Inflammatory macrophage treated with lipopolysaccharide for 4 hours (primary cell): ENCODE data around the gene PGAP3.
A peak's percentile ranks its signal among the peaks of the same experiment; 100 is the strongest.

ENCODE experiments used
- DNase-seq: peaks from one replicate; pipeline ENCODE4 v3.0.0-alpha.2; 2020

PGAP3 gene

DNA sequence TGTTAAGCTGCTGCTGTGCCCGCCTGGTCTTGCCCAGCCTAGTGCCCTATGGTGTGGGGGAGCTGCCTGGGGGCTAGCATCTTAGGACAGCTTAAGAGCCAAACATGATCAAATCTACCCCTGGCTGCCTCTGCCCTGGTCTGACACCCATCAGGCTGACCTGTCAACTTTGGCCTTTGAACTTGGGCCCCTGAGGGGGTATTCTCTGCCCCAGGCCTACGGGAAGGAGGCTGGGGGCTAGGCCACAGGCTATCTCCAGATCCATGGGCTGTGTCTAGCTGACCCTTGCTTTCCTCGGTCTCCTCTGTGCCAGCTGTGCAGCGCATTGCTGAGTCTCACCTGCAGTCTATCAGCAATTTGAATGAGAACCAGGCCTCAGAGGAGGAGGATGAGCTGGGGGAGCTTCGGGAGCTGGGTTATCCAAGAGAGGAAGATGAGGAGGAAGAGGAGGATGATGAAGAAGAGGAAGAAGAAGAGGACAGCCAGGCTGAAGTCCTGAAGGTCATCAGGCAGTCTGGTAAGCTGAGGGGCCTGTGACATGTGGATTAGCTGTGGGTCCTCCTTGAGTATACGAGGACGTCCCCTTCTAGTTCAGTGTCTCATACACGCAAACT lies 54.2 kb downstream of the PGAP3 start:
- DNase-seq, result no peak

DNA sequence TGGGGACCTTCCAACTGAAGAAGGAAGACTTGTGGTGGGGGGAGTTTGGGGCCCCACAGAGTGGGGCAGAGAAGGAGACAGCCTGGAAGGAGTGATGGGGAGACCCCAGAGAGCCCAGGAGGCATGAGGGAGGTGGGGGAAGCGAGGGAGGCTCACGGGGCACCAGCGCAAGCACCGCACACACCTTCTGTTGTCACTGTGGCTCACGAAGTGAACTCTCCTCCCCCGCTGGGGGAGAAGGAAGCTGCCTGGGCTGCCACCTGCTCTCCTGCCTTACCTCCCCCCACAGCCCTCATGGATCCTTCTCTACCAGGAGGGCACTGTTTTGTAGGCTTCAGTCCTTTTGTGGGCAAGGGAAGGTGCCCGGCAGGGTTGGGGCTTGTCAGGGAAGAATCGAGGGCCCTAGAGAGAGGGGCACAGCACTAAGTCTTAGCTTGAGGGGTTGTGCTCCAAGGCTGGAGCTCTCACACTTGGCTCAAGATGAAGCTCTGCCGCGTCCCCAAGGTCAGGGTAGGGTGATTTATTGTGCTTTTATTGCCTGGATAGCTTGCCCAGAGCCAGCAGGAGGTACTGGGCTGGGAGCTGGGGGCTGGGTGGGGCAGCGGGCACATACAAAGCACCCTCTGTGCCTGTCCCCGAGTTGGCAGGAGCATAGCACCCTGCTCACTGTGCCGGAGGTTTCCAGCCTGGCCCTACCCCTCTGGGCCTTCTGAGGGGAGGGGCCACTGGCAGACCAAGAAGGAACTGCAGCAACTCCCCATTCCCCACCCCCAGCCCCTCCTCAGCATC lies 55.5 kb downstream of the PGAP3 start:
- DNase-seq, result no peak

DNA sequence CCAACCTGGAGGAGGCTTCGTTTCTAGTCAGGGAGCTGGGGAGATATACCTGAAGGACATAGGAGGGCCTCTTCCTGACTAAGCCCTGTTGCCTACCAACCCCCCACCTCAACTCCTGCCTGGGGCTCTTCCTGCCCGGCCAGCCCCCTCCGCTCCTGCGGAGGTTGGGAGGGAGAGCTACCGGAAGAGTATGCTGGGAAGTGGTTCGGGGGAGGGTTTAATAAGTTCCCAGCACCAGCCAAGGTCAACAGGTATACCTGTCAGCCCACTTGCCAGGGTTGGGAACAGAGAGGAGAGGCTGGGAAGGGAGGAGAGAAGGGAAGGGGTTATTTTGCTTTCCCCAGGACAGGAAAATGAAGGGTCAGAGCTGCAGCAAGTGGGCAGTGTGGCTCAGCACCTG lies 56.5 kb downstream of the PGAP3 start:
- no peak for DNase-seq

DNA sequence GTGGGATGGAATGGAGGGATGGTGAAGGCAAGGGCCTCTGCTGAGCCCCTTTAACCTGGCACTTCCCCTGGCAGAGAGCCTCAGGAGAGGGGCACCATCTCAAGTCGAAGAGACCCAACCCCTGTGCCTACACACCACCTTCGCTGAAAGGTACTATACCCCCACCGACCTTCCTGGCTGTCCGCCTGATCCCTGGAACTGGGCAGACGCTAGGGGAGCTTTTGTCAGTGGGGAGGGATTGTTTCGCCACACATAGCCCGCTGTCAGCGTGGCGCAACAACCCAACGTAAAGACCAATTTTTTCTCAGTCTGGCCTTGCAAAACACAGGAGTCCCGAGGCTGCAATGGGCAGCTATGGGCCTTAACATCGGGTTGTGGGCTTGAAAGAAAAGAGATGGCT lies 58.0 kb downstream of the PGAP3 start:
- DNase-seq, result peak; percentile 77

DNA sequence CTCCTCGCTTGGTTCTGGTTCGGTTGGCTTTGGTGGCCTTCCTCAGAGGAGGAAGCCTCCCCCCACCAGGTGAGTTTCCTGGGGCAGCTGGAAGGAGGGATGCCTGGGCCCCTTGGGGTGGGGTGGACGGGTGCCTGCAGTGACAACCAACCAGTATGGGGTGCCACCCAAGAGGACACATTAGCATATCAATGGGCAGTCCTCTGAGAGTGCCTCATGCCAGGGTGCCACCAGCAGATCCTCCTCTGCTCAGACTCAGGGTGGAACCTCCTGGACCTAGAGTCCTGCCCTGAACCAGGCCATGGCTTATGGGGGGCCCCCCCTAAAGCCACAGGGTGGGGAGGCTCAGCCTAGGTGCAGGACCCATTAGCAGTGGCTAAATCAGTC lies 58.4 kb downstream of the PGAP3 start:
- no peak for DNase-seq

DNA sequence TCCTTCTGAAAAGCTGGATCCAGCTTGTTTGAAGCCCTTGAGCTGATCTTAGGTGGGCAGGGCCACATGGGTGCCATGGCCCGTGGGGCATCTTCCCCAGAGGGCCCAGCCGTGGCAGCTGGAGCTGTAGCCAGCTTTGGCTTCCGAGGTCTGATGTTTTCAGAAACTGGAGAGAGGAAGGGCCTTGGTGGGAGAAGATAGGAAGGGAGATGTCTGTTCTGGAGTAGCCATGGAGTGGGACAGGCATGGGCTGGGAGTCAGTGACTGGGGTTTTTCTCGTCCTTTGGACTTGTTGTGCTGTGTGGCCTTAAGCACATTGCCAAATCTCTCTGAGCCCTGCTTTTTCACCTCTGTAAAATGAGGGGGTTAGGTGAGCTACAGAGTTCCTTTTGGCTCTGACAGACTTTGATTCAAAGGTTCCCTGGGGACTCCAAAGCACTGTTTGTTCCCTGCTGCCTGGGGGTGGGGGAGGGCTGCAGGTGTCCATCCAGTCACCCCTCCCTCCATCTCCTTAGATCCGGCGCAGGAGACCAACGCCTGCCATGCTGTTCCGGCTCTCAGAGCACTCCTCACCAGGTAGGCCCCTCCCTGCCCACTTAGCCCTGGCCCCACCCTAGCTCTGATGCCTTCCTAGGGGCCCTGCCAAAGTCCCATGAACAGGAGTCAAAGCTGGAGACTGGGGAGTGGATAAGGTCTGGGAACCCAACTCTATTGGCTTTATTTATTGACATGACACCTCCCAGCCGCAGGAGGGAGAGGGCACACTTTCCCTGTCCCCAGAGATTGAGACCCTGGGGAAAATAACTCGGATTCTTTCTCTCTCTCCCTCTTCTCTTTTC lies 59.0 kb downstream of the PGAP3 start:
- no peak for DNase-seq

DNA sequence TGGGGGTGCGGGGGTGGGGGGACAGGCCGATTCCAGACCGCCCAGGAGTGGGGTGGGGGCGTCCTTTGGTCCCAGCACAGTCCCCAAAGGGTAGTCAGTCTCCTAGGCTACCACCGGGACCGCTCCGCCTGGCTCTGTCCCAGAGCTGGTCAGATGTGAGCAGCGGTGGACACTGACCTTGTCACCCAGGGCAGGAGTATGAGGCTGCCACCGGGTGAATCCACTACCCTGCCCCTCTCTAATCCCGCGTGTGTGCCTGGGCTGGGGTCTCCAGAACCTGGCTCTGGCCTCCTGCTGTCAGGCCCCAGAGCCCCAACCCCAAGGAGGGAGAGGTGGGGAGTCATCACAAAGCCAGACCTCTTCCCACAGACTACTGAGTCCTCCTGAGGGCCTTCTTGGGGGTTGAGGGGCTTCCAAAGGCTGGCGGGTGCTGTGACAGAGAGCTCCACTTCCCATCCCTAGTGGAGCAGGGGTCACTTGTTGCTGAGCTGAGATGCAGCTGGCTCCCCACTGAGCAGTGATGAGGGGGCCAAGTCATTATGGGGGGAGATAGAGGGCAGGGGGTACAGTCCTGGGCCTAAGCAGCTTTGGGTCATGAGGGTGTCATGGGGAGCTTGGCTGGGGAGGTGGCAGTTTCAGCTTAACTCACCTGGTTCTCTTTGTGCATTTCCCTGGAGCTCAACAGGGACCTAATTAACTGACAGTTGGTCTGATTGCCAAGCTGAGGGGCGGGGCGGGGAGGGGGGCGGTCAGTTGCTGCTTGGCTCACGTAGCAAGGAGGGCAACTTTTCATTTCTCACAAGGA lies 59.9 kb downstream of the PGAP3 start:
- DNase-seq, result no peak

DNA sequence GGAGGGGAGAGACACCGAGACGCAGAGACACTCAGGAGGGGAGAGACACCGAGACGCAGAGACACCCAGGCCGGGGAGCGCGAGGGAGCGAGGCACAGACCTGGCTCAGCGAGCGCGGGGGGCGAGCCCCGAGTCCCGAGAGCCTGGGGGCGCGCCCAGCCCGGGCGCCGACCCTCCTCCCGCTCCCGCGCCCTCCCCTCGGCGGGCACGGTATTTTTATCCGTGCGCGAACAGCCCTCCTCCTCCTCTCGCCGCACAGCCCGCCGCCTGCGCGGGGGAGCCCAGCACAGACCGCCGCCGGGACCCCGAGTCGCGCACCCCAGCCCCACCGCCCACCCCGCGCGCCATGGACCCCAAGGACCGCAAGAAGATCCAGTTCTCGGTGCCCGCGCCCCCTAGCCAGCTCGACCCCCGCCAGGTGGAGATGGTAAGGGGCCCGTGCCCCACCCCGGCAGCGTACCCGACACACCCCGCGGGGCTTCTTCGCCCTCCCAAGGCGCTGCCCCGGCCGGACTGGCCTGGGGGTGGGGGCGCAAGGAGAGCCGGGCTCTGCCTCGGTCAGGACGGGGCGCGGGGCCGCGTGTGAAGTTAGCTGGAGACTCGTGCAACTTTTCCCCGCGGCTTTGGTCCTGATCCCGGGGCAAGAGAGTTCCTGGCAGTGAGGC lies 60.7 kb downstream of the PGAP3 start:
- DNase-seq, result no peak

DNA sequence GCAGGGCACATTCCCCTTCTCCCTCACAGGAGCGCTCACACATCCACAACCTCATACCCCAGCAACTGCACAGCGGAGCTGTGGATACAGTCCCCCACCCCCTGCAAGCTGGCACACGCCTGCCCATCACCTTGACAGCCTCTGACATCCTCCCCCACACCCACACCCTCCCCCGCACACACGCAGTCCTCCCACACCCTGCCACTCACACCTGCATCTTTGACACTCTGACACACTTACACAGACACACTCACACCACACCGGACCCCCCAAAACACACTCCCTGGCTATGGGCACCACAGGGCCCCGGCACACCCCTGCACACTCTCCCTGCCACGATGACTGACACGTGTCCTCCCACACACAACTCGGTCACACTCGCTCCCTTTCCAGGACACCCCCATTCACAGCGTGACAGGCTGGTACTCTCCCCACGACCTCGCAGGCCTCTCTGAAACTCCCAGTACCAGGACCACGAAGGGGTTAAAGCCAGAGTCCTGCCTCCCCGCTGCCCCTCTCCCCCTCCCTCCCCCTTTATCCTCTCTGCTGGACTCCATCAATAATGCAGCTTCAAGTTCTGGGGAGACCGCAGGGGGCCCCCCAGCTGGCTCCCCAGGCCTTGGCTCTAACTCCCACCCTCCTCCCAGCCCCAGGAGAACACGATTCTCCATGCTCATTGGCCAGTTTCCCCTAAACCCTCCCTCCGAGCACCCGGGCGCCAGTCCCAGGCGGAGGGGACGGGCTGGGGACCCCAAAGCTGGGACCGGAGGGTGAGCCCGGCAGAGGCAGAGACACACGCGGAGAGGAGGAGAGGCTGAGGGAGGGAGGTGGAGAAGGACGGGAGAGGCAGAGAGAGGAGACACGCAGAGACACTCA lies 61.4 kb downstream of the PGAP3 start, which contains the start of gene PPP1R1B:
Gene PPP1R1B (plus strand): TSS at position 782 of the 876 bp plus-strand sequence. CDS start 441 bp downstream, outside the sequence.
- no peak for DNase-seq

DNA sequence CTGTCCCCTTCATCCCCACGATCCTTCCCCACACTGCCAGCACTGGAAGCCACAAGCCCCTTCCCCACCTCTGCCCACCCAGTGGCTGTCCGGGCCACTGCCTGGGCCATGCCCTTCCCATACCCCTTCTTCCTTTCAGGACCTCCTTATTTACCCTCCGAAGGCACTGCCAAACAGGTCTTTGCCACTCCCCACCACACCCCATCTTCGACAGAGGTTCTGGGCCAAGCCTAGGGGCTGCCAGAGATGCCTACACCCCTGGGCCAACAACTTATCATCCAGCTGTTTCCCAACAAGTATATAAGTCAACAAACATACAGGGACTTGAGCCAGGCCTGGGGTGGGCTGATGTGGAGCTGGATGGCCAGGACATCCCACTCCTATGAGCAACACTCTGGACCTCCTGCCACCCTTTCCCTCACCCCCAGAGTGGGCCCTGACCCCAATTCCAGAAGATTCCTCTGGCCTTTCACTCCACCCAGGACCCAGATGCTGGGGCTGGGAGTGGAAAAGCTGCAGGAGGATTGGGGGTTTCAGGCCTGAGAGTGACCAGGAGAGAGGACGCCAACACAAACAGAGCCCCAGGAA lies 62.6 kb downstream of the PGAP3 start:
- no peak for DNase-seq

DNA sequence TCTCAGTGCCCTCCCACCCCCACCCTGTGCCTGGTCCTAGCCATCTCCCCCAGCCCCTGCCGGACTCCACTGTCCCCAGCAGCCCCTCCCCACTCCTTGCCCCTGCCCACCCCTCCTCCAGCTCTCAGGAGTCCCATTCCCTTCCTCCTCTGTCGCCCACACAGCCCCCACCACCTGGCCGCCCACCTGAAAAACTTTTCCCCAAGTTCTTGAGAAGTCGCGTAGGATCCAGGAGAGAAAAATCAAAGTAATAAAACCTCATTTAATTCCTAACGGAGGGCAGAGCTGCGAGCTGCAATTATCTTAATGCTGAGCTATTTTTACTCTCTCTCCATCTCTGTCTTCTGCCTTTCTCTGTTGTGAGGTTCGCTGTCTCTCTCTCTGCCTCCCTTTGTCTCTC lies 63.5 kb downstream of the PGAP3 start:
- DNase-seq, result no peak

DNA sequence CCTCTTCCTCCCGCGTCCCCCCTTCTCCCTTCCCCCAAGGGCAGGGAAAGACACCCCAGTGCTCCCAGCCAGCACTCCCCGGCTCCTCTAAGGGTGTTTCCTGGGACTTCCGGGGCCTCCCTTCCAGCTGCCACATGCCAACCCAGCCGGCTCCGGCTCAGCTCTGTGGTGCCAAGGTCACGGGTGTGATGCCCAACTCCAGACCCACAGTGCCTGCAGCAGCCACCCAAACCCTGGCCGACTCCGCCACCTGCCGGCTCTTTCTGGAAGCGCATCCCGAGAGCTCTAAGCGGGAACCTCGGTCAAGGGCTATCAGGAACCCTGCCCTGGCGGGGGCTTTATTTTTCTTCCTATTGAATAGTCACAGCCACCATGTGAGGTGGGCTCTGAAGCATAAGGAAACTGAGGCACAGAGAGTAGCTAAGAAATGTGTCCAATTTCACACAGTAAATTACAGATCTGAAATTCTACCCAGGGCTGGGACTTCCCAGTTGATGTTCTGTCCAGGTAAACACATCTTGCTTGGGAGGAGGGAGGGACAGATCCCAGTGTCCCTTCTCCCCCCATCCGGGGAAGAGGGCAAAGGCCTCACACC lies 64.4 kb downstream of the PGAP3 start:
- peak; percentile 72 for DNase-seq

DNA sequence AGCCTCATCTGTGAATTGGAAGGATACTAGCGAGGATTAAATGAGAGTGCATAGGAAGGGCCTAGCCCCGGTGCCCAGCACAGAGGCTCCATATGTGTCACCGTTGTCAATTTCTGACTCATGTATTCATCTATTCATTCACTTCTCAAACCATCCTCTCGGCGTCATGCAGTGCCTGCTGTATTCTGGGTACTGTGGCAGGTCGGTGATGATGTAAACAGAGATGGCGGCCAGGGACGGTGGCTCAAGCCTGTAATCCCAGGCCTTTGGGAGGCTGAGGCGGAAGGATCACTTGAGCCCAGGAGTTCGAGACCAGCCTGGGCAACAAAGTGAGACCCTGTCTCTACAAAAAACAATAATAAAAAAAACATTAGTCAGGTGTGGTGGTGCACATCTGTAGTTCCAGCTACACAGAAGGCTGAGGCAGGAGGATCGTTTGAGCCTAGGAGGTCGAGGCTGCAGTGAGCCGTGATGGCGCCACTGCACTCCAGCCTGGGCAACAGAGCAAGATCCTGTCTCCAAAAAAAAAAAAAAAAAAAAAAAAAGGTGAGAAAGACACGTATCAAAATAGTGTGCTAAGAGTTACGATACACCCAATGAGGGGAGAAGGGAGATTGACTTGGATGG lies 65.4 kb downstream of the PGAP3 start:
- DNase-seq, result no peak

DNA sequence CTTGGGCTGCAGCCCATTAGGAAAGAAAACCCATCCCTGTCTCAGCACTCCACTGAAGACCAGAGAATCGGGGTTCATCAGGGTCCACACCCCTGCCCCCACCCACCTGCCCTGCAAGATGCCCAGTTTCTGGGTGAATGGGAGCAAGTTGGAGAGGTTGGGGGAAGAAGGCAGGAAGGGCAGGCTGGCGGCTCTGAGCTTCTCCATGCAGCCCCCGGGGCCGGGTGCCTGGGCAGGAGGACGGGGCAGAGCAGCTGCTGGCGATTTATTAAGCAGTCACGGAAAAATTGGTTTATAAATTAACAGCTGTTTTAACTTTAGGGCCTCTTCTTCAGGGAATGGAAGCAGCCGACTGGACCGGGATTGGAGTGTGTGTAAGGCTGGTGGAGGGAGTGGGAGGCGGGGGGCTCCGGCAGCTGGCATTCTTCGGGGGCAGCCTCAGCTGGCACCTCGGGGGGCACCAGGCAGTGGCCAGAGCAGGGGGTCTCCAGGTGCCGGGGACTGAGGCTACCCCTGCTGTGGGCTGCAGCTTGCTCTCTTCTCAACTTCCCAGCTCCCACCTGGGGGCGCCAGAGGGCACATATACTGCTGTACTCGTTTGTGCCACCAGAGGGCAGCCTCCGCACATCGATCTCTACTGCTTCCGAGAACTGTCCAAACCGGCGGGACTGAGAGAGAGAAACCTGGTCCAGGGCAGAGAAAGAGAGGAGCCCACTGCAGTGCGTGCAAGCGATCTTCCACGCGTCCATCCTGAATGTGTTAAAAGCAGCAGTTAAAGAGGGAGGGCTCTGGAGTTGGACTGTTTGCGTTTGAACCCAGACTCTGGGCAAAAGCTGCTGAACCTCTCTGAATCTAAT lies 66.1 kb downstream of the PGAP3 start:
- DNase-seq, result peak; percentile 73
